Measurements from ENCODE around the gene TEPSIN.

TEPSIN gene

GRCh38 chr17:81267390-81268067 lies 28.7 kb upstream of the TEPSIN start:
- no peak for DNase-seq

GRCh38 chr17:81265576-81265975 lies 26.7 kb upstream of the TEPSIN start:
- no peak for DNase-seq

- no peak for DNase-seq
These were observed 25.8 kb upstream of the TEPSIN start for GRCh38 chr17:81264640-81265039.

- no peak for DNase-seq
These were observed 24.7 kb upstream of the TEPSIN start for GRCh38 chr17:81263371-81264181.

- DNase-seq: no peak
These were observed 22.9 kb upstream of the TEPSIN start for GRCh38 chr17:81261582-81262336.

- DNase-seq: no peak
These were observed 22.2 kb upstream of the TEPSIN start for GRCh38 chr17:81261096-81261495.

- no peak for DNase-seq
These were observed 21.8 kb upstream of the TEPSIN start for GRCh38 chr17:81260641-81261040.

GRCh38 chr17:81260171-81260570 lies 21.3 kb upstream of the TEPSIN start:
- DNase-seq: no peak

- no peak for DNase-seq
These were observed 20.3 kb upstream of the TEPSIN start for GRCh38 chr17:81259058-81259605.

GRCh38 chr17:81258292-81258691 lies 19.4 kb upstream of the TEPSIN start:
- DNase-seq: no peak

GRCh38 chr17:81257533-81257932 lies 18.7 kb upstream of the TEPSIN start:
- DNase-seq: no peak

- no peak for DNase-seq
These were observed 17.8 kb upstream of the TEPSIN start for GRCh38 chr17:81256616-81257015.

GRCh38 chr17:81254955-81255717 lies 16.3 kb upstream of the TEPSIN start:
- DNase-seq: peak; percentile 92

GRCh38 chr17:81253358-81254131 lies 14.7 kb upstream of the TEPSIN start:
- peak; percentile 11 for DNase-seq

- DNase-seq: no peak
These were observed 14.1 kb upstream of the TEPSIN start for GRCh38 chr17:81252987-81253329.

GRCh38 chr17:81252326-81252986 lies 13.6 kb upstream of the TEPSIN start:
- no peak for DNase-seq

GRCh38 chr17:81251709-81252301 lies 12.9 kb upstream of the TEPSIN start:
- DNase-seq: peak; percentile 76

- DNase-seq: peak; percentile 65
These were observed 12.3 kb upstream of the TEPSIN start for GRCh38 chr17:81251094-81251708.

GRCh38 chr17:81250286-81251093 lies 11.6 kb upstream of the TEPSIN start:
- no peak for DNase-seq
